A549 treated with DMSO at 1 μM for 4 hours (cell line): ENCODE results near the gene DOLPP1. TPM values are rescaled to one million over a fixed set of nuclear protein-coding genes. Genes with fewer than 3 reads are reported as not detected.

Experiments
- total RNA-seq: library from RNA; stranded (reverse); fragments of 200-300 nt; extraction: Qiagen RNA extraction; gene quantifications from 5 replicates; pipeline ENCODE4 v1.2.3, GENCODE V29; 2022; ENCODE audit warnings: low read depth

The DOLPP1 gene
- total RNA-seq, result 17.6 to 23.6 TPM (median 22.1 TPM) in 5 replicates

GRCh38 chr9:129080601-129081387 lies at the start of gene DOLPP1:
Gene DOLPP1 (plus strand): TSS chr9:129081111. CDS start chr9:129081132, 21 bp downstream.

GRCh38 chr9:129036241-129036922 lies 44.5 kb upstream of the DOLPP1 start, which contains the start of gene MIGA2:
Gene MIGA2 (plus strand): TSS chr9:129036626. CDS start chr9:129040595, 3,969 bp downstream.

GRCh38 chr9:129110740-129111527 lies 30.0 kb downstream of the DOLPP1 start, which contains the start of the genes CRAT and PTPA:
Gene CRAT (minus strand): TSS chr9:129110793. CDS start chr9:129110509, 284 bp downstream.
Gene PTPA (plus strand): TSS chr9:129111415. CDS start chr9:129111601, 186 bp downstream.

Other genes with a start within 250 kb of the DOLPP1 start
- 7.5 to 10.3 TPM (median 8.9 TPM) in 5 replicates for gene KYAT1, start 199.2 kb upstream of the DOLPP1 start, total RNA-seq
- gene LRRC8A, start 199.0 kb upstream of the DOLPP1 start, total RNA-seq, result 39.2 to 44.4 TPM (median 44.0 TPM) in 5 replicates
- gene PHYHD1, start 160.1 kb upstream of the DOLPP1 start, total RNA-seq, result 0.17 TPM in 1 of 5 replicates, not detected in the others
- gene DOLK, start 133.5 kb upstream of the DOLPP1 start, total RNA-seq, result 31.6 to 38.3 TPM (median 34.6 TPM) in 5 replicates
- 35.1 to 46.4 TPM (median 41.6 TPM) in 5 replicates for gene NUP188, start 133.4 kb upstream of the DOLPP1 start, total RNA-seq
- 36.9 to 52.6 TPM (median 49.2 TPM) in 5 replicates for gene SH3GLB2, start 52.8 kb upstream of the DOLPP1 start, total RNA-seq
- 11.6 to 14.8 TPM (median 13.9 TPM) in 5 replicates for gene MIGA2, start 44.5 kb upstream of the DOLPP1 start, total RNA-seq
- 25.2 to 31.8 TPM (median 27.8 TPM) in 5 replicates for gene CRAT, start 29.7 kb downstream of the DOLPP1 start, total RNA-seq
- gene PTPA, start 30.3 kb downstream of the DOLPP1 start, total RNA-seq, result 118 to 139 TPM (median 136 TPM) in 5 replicates
- gene IER5L, start 97.2 kb downstream of the DOLPP1 start, total RNA-seq, result 33.9 to 81.5 TPM (median 71.7 TPM) in 5 replicates